Body of pancreas (tissue), 4 donors: ENCODE data around the gene ZBTB20. TPM values are rescaled to one million over a fixed set of nuclear protein-coding genes. Genes with fewer than 3 reads are reported as not detected.

Experiments used
- ATAC-seq: fragments of 150-250 bp; one replicate; pipeline ENCODE4 v1.9.1; 2016
- DNase-seq, 4 donors: peaks; one replicate each; pipeline ENCODE4 v3.0.0-alpha.2; 2019
- H3K27ac ChIP-seq, 4 donors: fragments of 200-600 bp; sonication (generic); 1 replicate in 3 of 4; 2 replicates in 1 of 4; pipeline versions ENCODE4 v1.5.1 to v1.6.1; 2016 to 2019; ENCODE audit warnings: mild to moderate bottlenecking in 1 of 4, mixed read lengths in 1 of 4, moderate library complexity in 1 of 4
- H3K27me3 ChIP-seq, 2 donors: fragments of 200-600 bp; sonication (generic); one replicate each; pipeline ENCODE4 v1.6.0; 2016; ENCODE audit warnings: mild to moderate bottlenecking in 1 of 2
- H3K36me3 ChIP-seq, 2 donors: fragments of 200-600 bp; sonication (generic); replicated peaks in 1 of 2; 2 replicates each; pipeline ENCODE4 v1.5.1; 2016; ENCODE audit warnings: low read depth in 2 of 2; ENCODE audit not compliant: insufficient read depth in 1 of 2
- H3K4me1 ChIP-seq: fragments of 200-600 bp; sonication (generic); one replicate; pipeline ENCODE4 v1.6.0; 2016
- H3K4me3 ChIP-seq, 2 donors: fragments of 200-600 bp; sonication (generic); 1 replicate in 1 of 2; 2 replicates in 1 of 2; pipeline ENCODE4 v1.5.1; 2016 to 2019
- H3K9me3 ChIP-seq, 3 donors: fragments of 200-600 bp; sonication (generic); 1 replicate in 2 of 3; 2 replicates in 1 of 3; pipeline ENCODE4 v1.5.1; 2016
- POLR2A ChIP-seq, 3 donors: fragments of 450-650 bp; IDR thresholded peaks; one replicate each; pipeline ENCODE4 v1.6.1; 2016; ENCODE audit warnings: antibody characterized with exemption in 3 of 3, mild to moderate bottlenecking in 2 of 3
- WGBS, 2 donors: methylation state at CpG; one replicate each; pipeline ENCODE4 v1.1.5; 2017; 5-methylcytosine and 5-hydroxymethylcytosine counted together
- intact Hi-C: fragments of 100-400 bp; cut with DNase I; formaldehyde crosslinking; loops from one replicate; pipeline ENCODE4 v1.15.1; 2023
- total RNA-seq, 2 donors: library from RNA; depleted of rRNA; stranded (reverse); fragments of >200 nt; gene quantifications; one replicate each; pipeline ENCODE4 v1.1.0, GENCODE V29; 2016
- TF ChIP-seq, protein P1 (sequence below), 7 experiments: fragments of 450-650 bp in 4 of 7; fragments of 200-600 bp in 3 of 7; sonication (generic) in 3 of 7; IDR thresholded peaks; one replicate each; pipeline ENCODE4 v1.5.1; 2016 to 2019; ENCODE audit warnings: antibody characterized with exemption in 7 of 7

Gene ZBTB20
- total RNA-seq, 2 donors from 2014 or later = 48.3 to 77.1 TPM

DNA sequence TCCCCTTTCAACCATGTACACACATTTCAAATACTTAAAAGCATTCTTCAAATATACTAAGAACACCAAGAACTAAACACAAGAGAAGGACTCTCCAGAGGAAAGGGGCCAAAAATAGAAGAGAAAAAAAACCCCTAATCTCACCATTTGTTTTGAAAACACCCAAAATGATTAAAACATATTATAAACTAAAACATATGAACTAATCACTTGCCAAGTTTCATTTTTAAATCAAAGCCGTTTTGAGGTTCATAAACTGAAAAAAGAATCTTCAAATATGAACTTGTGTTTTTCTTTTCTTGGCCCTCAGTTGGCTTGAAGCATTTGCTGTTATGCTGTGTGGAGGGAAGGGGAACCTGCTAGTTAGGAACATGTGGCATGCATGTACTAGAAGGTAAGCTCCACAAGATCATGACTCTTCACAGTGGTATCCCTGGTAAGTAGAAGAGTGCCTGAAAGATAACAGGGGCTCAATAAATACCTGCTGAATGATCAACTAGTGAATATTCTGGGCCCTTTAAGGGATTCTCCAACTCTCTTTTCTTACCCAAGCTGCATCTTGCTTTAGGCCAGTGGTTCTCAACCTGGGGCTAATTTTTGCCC, 628.8 kb downstream of the ZBTB20 start:
- Histone ChIP-seq H3K4me1 (peaks cover 16% of the 10 kb centered on the region), H3K27ac (no peak overlapping the region), H3K27me3 (no peaks in the 10 kb centered on the region), H3K9me3 (no peaks in the 10 kb centered on the region), H3K4me3 (no peak overlapping the region), H3K36me3 (no peaks in the 10 kb centered on the region)
- ATAC-seq (no peak), DNase-seq (no peak)
- intact Hi-C loops = no loop called here
- 73 to 87% methylated on average over 1 of the region's 1 CpG for WGBS, 2 donors
- TF ChIP-seq, protein P1, sequence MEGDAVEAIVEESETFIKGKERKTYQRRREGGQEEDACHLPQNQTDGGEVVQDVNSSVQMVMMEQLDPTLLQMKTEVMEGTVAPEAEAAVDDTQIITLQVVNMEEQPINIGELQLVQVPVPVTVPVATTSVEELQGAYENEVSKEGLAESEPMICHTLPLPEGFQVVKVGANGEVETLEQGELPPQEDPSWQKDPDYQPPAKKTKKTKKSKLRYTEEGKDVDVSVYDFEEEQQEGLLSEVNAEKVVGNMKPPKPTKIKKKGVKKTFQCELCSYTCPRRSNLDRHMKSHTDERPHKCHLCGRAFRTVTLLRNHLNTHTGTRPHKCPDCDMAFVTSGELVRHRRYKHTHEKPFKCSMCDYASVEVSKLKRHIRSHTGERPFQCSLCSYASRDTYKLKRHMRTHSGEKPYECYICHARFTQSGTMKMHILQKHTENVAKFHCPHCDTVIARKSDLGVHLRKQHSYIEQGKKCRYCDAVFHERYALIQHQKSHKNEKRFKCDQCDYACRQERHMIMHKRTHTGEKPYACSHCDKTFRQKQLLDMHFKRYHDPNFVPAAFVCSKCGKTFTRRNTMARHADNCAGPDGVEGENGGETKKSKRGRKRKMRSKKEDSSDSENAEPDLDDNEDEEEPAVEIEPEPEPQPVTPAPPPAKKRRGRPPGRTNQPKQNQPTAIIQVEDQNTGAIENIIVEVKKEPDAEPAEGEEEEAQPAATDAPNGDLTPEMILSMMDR (IDR thresholded peaks at IDR 0.05) = no peak
- no peak for TF ChIP-seq POLR2A (IDR thresholded peaks at IDR 0.05)

DNA sequence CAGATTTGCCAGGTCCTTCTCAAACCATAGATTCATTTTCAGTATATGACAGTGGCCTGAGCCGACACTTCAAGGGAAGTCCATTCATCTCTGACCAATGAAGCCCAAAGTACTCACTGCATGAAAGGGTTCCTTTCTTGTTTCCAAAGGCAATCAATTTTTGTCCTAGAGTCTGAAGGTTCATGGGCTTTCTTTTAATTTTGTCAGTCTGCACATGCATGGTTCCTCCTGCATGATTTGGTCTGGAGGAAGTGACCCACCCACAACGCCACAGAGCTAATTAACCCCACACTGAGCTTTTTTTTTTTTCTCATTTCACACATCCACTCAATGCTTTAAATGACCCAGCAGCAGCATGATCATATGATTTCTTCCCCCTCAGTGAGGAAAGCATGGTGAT, 636.9 kb downstream of the ZBTB20 start:
- intact Hi-C loops = no loop called here
- DNase-seq (no peak), ATAC-seq (no peak)
- H3K36me3 ChIP-seq = no peaks in the 10 kb centered on the region
- peaks cover 5% of the 10 kb centered on the region for H3K4me1 ChIP-seq
- H3K27me3 ChIP-seq = no peaks in the 10 kb centered on the region
- TF ChIP-seq, protein P1 (IDR thresholded peaks at IDR 0.05) = no peak
- TF ChIP-seq POLR2A (IDR thresholded peaks at IDR 0.05) = no peak
- H3K27ac ChIP-seq = no peak overlapping the region
- H3K4me3 ChIP-seq = no peak overlapping the region
- no peaks in the 10 kb centered on the region for H3K9me3 ChIP-seq
- WGBS, 2 donors = 75 to 84% methylated on average over 2 of the region's 2 CpGs

DNA sequence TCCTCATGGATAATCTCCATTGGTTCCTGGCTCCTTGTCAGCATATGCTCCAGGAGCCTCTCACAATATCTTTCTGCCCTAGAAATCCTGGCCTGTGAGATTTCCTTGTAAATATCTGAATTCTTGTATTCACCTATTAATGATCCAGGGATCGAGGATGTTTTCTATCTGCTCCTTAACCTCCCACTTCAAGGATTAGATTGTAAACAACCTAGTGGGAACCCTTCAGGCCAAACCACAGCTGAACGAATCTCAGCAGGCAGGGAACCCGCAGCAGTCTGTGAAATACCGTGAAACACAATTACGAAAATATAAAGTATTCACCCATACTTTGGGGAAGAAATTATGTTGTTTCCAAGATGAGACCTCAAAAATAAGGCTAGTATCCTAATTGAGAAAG, 637.3 kb downstream of the ZBTB20 start:
- H3K27ac ChIP-seq = no peak overlapping the region
- DNase-seq = no peak
- 89 to 95% methylated on average over 5 of the region's 5 CpGs for WGBS, 2 donors
- peaks cover 5% of the 10 kb centered on the region for H3K4me1 ChIP-seq
- H3K4me3 ChIP-seq = no peak overlapping the region
- TF ChIP-seq POLR2A (IDR thresholded peaks at IDR 0.05) = no peak
- TF ChIP-seq, protein P1 (IDR thresholded peaks at IDR 0.05) = no peak
- H3K9me3 ChIP-seq = no peaks in the 10 kb centered on the region
- no peaks in the 10 kb centered on the region for H3K36me3 ChIP-seq
- ATAC-seq = no peak
- intact Hi-C loops = no loop called here
- no peaks in the 10 kb centered on the region for H3K27me3 ChIP-seq

DNA sequence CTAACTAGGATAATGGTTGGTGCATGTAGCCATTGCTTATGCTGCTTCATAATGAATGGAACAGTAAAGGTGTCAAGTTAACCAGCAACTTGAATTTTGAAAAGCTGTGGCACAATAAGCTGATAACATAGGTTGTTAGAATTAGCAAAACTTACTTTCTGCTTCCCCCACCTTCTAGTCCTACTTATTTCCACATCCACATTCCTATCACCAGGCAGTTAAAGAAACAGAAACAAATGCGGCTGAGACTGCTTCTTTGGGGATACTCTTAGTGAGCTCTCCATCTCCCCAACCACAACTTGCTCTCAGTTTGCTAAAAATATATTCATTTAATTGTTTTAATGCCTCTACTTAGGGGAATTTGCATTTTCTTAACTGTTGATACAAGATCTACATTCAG, 638.1 kb downstream of the ZBTB20 start:
- Histone ChIP-seq H3K27me3 (no peaks in the 10 kb centered on the region), H3K27ac (no peak overlapping the region), H3K4me3 (no peak overlapping the region), H3K4me1 (peaks cover 5% of the 10 kb centered on the region), H3K9me3 (no peaks in the 10 kb centered on the region), H3K36me3 (no peaks in the 10 kb centered on the region)
- no peak for DNase-seq
- TF ChIP-seq, protein P1 (IDR thresholded peaks at IDR 0.05) = no peak
- TF ChIP-seq POLR2A (IDR thresholded peaks at IDR 0.05) = no peak
- intact Hi-C loops = no loop called here
- ATAC-seq = no peak
- 73 to 91% methylated on average over 1 of the region's 1 CpG for WGBS, 2 donors

DNA sequence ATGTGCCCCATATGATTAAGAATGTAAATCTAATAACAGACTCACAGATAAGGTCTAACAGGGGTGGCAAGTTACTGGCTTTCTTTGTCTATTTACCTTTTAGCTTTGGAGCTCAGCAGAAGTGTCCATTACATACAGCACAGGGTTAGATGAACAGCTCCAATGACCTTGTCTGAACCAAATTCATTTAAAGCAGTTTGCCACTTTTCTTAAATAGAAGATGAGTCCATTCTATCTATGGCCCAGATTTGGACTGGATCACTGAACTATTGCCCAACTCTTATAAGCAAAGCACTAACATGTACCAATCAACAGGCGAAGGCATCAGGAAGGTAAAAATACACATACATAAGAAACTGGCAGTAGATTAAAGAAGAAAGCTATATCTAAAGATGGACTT, 638.9 kb downstream of the ZBTB20 start:
- no peak overlapping the region for H3K27ac ChIP-seq
- TF ChIP-seq, protein P1 (IDR thresholded peaks at IDR 0.05) = no peak
- no peak for TF ChIP-seq POLR2A (IDR thresholded peaks at IDR 0.05)
- H3K36me3 ChIP-seq = no peaks in the 10 kb centered on the region
- no peaks in the 10 kb centered on the region for H3K4me1 ChIP-seq
- DNase-seq (no peak), ATAC-seq (no peak)
- H3K4me3 ChIP-seq = no peak overlapping the region
- no peaks in the 10 kb centered on the region for H3K27me3 ChIP-seq
- 79 to 85% methylated on average over 1 of the region's 1 CpG for WGBS, 2 donors
- intact Hi-C loops = no loop called here
- H3K9me3 ChIP-seq = no peaks in the 10 kb centered on the region
